HG02885 (cell line): ENCODE measurements around the gene APOL1.
"Not testable (repeated sequence)": the region's sequence is repeated elsewhere in the genome, so short reads cannot be mapped to it uniquely, and the experiment has no call there.

Experiments used
- ATAC-seq: cut with Tn5 transposase; IDR thresholded peaks from one replicate; pipeline ENCODE4 v1.9.1; 2021; ENCODE audit warnings: mild to moderate bottlenecking; ENCODE audit not compliant: unreplicated experiment, poor library complexity

The APOL1 gene

GRCh38 chr22:36223504-36223903, 29.4 kb upstream of the APOL1 start:
- no peak for ATAC-seq

GRCh38 chr22:36224245-36224644, 28.7 kb upstream of the APOL1 start:
- ATAC-seq: no peak

- no peak for ATAC-seq
Observed at GRCh38 chr22:36225333-36225922, 27.5 kb upstream of the APOL1 start.

GRCh38 chr22:36226189-36226588, 26.7 kb upstream of the APOL1 start:
- no peak for ATAC-seq

GRCh38 chr22:36227396-36227795, 25.5 kb upstream of the APOL1 start:
- ATAC-seq: no peak

GRCh38 chr22:36227806-36228205, 25.1 kb upstream of the APOL1 start:
- no peak for ATAC-seq

- not testable (repeated sequence) for ATAC-seq
Observed at GRCh38 chr22:36228369-36228768, 24.6 kb upstream of the APOL1 start.

- no peak for ATAC-seq
Observed at GRCh38 chr22:36228944-36229343, 24.0 kb upstream of the APOL1 start.

- ATAC-seq: not testable (repeated sequence)
Observed at GRCh38 chr22:36229649-36230048, 23.3 kb upstream of the APOL1 start.

- ATAC-seq: not testable (repeated sequence)
Observed at GRCh38 chr22:36231051-36231450, 21.9 kb upstream of the APOL1 start.

- ATAC-seq: no peak
Observed at GRCh38 chr22:36232715-36233401, 20.1 kb upstream of the APOL1 start.

GRCh38 chr22:36233796-36234195, 19.1 kb upstream of the APOL1 start:
- ATAC-seq: no peak

GRCh38 chr22:36234213-36234612, 18.7 kb upstream of the APOL1 start:
- ATAC-seq: no peak

GRCh38 chr22:36234919-36235318, 18.0 kb upstream of the APOL1 start:
- no peak for ATAC-seq

- ATAC-seq: no peak
Observed at GRCh38 chr22:36235585-36235984, 17.3 kb upstream of the APOL1 start.

GRCh38 chr22:36236388-36237319, 16.3 kb upstream of the APOL1 start:
- no peak for ATAC-seq

- no peak for ATAC-seq
Observed at GRCh38 chr22:36237462-36238372, 15.2 kb upstream of the APOL1 start.

- ATAC-seq: no peak
Observed at GRCh38 chr22:36238373-36239149, 14.4 kb upstream of the APOL1 start.

- ATAC-seq: peak; percentile 14
Observed at GRCh38 chr22:36239150-36239400, 13.9 kb upstream of the APOL1 start.
